Renal cortical epithelial cell (primary cell): Measurements from ENCODE around the gene UVSSA. TPM values are rescaled to one million over a fixed set of nuclear protein-coding genes. Genes with fewer than 3 reads are reported as not detected.
"Not testable (repeated sequence)": the region's sequence is repeated elsewhere in the genome, so short reads cannot be mapped to it uniquely, and the experiment has no call there.

Experiments
- DNase-seq: peaks from one replicate; pipeline ENCODE4 v3.0.0-alpha.2; 2011; ENCODE audit warnings: low read depth
- total RNA-seq: library from RNA; depleted of rRNA; stranded (reverse); fragments of >200 nt; gene quantifications from 2 replicates; pipeline ENCODE4 v1.2.3, GENCODE V29; 2014

The UVSSA gene
- total RNA-seq, 1 donor from 2014 or later, result 10.9 TPM

DNA sequence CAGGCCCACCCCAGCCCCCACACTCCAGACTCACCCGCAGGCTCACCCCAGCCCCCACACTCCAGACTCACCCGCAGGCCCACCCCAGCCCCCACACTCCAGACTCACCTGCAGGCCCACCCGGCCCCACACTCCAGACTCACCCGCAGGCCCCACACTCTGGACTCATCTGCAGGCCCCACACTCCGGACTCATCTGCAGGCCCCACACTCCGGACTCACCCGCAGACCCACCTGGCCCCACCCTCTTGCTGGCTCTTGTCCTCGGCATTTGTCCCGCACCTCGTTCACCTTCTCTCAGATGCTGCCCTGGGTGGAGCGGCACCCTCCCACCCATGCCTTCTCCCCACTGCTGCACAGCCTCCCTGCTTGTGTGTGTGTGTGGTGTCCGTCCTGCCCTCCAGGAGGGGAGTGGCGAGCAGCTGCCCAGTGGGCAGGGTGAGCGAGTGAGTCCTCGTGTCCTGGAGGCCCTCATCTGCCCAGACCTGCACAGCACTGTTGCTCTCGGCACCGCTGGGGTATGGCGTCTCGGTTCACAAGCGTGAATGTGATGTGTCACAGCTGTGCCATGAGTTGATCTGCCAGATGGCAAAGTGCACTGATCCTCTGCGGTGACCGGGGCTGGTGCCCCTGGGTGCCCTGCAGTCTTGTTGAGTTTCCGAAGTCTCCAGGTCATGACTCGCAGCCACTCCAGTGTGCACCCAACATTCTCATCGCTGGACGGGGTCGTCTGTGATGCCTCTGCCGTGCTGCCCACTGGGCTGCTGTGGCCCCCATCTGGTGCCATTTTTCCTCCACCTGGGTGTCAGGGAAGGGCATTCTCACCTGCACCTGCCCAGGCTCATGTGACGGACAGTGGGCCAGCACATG, 29.6 kb upstream of the UVSSA start:
- DNase-seq, result no peak

DNA sequence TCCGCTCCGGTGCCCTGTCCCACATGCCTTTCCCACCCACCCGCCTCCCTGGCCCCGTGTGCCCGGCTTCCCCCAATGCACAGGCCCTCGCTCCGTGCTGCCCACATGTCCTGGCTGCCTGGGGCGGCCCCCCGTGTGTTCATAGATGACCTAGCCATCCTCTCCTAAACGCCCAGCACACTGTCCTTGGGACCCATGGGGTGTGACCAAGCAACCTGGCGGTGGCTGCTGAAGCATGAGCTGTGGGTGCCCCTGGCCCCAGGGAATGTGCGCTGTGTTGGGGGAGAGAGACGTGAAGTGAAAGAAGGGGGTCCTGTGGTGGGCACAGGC, 29.0 kb upstream of the UVSSA start:
- no peak for DNase-seq

DNA sequence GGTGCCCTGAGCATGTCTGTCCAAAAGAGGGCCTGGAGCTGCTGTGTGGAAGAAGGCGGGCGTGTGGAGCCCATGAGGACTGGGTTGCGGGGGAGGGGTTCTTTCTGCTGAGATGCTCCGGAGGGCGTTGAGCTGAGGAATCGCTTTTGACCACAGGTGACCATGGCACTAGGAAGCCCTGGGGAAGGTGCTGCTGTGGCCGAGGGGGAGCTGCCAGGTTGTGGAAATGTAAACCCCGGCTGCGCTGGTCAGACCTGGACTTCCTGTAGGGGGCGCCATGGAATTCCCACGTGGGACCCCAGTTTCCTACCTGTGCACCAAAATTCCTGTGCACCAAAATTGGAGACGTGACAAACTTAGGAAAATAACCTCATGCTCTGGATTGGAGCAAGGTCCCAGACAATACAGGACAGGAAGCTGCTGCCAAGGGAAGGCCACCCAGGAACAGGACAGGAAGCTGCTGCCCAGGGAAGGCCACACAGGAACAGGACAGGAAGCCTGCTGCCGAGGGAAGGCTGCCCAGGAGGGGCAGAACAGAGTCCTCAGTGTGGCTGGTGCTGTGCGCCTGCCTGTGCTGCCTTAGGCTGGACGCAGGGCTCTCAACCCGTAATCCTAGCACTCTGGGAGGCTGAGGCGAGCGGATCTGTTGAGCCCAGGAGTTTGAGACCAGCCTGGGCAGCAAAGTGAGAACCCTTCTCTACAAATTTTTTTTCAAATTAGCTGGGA, 28.4 kb upstream of the UVSSA start:
- DNase-seq, result no peak

DNA sequence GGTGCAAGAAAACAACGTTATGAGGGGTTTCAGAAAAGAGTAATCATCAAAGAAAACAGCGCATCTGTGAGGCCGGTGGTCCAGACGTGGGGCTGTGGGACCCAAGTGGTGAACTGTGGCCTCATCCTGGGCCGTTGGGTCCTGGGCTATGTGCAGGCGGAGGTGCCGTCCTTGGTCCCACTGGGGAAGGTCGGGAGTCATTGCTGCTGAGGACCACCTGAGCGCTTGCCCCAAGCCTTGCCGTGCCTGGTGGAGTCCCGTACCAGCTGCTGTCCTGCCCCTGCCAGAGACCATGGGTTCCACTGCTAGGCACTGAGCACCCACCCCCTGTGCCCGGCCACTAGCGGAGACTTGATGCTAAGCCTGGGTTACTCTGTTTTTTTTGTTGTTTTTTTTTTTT, 25.5 kb upstream of the UVSSA start:
- DNase-seq, result no peak

DNA sequence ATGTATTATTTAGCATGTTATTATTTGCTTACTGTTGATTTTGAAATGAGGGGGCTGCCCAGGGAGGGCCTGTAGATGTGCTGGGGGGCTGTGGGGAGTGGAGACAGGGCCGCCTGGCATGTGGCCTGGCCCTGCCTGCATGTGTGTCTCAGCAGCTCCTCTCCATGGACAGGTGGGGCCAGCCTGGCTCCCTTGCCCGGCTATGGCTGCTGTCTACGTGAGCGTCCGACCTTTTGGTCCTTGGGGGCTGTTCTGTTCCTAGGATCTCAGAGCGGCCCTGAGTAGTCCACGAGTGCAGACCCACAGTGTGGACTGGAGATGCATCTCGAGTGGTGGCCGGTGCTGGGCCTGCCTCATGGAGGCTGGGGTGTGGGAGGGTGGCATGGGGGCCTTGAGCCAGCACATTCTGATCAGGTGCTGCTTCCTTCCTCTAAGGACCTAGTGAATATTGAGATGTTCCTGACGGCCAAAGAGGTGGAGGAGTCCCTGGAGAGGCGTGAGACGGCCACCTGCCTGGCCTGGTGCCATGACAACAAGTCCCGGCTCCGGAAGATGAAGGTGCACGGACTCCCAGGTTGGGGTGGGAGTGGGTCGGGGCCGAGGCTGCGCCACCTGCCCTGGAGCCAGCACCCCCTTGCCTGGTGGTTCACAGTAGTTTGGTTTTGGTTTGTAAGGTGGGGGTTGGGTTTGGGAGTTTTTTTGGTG, 24.9 kb upstream of the UVSSA start:
- no peak for DNase-seq

DNA sequence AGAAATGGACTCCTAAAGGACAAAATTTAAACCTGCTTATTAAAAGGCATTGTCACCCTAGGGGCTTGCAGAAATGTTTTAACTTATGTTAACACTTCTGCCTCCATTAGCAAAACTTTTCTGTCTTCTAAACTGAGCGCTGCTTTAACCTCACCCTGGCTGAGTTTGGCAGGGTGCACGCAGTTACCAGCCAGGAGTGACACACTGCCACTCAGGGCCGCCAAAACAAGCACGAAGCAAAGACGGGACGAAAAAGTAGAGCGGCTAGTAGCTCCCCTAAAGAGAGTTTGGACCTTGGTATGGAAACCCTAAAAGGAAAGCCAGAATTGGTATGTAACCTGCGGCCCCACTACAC, 23.8 kb upstream of the UVSSA start:
- no peak for DNase-seq

DNA sequence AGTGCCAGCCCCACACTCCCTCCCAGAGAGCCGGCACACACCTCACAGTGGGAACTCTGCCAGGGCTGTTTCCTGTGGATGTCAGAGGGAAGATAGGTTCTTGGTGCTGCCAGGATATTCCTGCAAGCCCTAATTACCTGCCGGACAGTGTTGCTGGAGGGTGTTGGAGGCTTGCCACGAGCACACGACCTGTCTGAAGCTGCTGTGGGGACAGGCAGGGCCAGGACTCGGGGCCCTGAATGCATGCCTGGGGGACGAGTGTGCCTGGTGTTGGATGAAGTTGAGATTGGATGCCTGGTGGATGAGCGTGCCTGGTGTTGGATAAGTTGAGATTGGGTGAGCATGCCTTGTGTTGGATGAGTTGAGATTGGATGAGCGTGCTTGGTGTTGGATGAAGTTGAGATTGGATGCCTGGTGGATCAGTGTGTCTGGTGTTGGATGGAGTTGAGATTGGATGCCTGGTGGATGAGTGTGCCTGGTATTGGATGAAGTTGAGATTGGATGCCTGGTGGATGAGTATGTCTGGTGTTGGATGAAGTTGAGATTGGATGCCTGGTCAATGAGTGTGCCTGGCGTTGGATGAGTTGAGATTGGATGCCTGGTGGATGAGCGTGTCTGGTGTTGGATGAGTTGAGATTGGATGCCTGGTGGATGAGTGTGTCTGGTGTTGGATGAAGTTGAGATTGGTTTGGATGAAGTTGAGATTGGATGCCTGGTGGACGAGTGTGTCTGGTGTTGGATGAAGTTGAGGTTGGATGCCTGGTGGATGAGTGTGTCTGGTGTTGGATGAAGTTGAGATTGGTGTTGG, 23.2 kb upstream of the UVSSA start:
- DNase-seq, result peak; percentile 79

DNA sequence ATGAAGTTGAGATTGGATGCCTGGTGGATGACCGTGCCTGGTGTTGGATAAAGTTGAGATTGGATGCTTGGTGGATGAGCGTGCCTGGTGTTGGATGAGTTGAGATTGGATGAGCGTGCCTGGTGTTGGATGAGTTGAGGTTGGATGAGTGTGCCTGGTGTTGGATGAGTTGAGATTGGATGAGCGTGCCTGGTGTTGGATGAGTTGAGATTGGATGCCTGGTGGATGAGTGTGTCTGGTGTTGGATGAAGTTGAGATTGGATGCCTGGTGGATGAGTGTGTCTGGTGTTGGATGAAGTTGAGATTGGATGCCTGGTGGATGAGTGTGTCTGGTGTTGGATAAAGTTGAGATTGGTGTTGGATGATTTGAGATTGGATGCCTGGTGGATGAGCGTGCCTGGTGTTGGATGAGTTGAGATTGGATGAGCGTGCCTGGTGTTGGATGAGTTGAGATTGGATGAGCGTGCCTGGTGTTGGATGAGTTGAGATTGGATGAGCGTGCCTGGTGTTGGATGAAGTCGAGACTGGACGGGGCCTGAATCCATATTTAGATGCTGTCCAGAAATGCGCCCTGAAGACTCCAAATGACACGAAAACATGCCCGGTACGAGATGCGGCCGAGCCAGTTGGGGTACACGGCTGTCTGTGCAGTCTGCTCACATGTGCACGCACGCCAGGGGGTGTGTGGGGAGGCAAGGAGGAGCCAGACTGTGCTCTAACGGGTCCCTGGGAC, 22.4 kb upstream of the UVSSA start:
- not testable (repeated sequence) for DNase-seq

DNA sequence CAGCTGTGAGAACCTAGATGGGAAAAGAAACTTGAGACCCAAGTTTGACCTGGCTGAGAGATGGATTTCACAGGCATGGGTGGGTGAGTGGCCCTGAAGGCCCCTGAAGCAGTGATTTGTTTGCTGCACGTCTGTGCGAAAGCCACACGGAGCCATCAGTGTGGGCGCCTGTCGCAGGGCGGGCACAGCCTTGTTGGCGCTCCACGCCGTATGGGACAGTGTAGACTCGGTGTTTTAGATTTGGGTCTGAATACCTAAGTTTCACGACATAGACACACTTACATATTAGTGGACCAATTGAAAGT, 21.9 kb upstream of the UVSSA start:
- no peak for DNase-seq

DNA sequence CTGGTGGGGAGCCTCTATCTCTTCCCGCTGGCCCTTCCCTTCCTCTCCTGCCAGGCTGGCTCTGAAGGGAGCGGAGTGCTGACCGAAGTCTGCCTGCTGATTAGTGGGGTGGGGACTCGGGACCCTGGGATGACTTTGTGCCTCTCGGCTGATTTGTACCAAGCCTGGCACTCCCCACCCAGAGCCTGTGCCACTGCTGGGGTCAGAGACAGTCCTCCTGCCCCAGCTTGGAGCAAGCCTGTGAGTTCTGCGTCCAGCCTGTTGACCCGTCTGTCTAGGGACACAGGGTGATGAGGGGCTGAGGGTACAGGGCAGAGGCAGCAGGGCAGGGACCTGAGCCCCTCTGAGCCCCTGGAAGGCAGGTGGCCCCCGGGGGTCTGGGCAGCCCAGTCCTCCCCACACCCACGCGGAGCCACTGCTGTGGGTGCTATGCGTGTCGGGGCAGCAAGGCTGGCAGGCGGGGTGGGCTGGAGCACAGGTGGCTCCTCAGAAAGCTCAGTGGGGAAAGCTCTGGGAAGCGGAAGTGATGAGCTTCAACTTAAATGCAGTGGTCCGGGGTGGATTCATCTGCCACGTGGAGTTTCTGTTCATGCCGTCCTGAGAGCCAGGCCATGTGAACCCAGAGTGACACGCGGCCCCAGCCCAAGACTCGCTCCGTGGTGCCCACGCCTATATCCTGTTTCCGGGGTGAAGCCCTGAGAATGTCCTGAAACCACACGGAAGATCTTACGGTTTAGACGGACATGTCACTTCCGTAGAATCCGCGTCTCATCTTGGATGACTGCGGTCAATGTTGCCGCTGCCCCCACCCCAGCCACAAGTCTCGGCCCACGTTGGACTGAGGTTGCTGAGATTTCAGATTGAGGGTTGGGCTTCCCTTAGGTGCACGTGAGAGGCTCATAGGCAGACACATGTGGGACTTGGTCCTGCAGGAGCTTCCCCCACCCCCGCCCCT, 21.1 kb upstream of the UVSSA start:
- DNase-seq, result no peak

DNA sequence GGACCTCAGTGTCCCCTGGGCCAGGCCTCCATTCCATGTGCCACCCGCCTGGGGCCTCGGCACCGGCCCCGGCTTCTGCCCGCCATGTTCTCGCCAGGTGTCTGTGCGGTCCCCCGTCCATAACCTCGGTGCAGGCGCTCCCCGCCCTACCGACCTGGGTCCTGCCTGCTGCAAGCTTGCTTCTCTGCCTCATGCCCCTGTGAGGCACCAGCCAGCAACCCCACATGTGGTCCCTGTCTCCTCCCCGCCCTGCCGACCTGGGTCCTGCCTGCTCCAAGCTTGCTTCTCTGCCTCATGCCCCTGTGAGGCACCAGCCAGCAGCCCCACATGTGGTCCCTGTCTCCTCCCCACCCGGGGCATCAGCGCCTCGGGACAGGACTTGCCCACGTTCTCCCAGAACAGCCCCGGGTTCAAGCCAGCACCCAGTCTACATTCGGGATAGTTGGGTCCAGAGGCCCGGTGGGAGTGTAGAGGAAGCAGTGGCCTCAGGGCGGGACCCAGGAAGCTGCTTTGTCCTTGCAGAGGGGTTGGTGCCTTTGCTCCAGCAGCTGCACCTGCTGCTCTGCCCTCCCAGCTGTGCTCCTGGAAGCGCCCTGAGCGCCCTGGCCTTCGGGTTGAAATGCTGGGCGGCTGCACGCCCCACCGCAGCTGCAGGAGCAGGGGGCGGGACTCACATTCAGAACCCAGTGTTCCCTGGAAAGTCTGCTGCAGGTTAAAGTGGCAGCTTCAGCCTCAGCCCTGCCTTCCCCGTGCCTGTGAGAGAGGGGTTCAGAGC, 20.1 kb upstream of the UVSSA start:
- no peak for DNase-seq

DNA sequence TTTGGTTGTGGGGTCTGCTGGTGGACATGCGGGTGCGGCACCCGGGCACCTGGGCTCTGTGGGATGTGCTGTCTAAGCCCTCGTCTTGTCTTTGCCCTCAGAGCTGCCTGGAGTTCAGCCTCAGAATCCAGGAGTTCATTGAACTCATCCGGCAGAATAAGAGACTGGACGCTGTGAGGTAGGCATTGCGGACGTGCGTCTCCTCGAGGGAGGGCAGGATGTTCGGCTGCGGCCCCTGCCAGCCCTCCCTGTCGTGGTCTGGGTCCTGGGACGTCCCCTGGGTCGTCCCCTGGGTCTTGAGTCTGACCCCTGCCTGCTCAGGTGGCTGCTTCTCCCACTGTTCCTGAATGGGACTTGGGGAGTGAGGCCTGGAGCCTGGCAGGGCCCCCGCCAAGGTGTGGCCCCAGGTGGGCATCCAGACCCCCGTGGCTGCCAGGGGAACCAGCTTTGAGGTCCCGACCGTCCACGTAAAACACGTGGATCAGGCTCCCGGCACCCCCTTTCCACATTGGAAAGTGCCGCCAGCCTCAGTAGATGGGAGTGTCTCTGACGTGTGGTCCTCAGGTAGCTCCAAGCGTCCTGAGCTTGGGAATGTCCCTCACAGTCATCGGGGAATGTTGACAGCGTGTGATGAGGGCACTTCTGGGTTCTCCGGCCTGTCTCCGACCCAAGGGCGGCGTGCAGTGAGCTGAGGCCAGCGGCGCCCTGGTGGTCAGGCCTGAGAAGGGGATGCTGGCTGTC, 19.3 kb upstream of the UVSSA start:
- DNase-seq, result no peak

DNA sequence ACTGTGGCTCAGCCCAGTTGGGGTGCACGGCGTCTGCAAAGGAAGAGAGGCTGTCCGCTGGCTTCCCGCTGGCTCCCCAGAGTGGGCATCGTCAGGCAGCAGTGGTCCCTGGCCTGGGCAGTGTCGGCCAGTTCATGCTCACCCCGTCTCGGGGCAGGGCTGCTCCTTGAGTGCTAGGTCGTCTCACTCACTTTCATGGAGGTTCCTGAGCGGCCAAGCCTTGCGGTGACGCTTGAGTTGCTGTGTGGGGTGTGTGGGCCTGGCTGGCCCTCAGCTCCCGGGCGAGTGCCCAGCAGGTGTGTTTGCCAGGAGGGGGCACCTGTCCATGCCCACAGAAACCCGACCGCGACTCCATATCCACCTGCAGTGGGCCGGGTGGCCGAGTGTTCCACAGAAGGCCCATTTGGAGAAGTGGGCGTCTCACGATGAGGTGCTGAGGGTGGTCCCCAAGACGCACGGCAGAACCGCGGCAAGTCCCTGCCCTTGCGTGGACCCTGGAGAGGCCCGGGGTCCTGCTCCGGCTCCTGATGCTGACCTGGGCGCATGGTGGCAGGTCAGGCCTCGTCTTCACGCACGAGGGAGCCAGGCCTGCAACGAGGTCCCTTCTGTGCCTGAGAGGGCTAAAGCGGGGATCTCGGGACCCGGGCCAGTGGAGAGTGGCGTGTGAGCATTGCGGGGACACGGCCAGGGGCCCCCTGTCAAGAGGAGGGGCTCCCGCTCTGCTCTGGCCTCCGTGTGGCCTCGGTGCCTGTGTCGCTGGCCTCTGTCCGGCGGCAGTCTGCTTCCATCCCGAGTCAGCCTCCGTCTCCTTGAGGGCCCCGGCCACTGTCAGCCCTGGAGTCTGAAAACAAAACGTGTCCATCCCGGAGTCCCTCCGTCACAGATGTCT, 18.5 kb upstream of the UVSSA start:
- DNase-seq, result no peak

DNA sequence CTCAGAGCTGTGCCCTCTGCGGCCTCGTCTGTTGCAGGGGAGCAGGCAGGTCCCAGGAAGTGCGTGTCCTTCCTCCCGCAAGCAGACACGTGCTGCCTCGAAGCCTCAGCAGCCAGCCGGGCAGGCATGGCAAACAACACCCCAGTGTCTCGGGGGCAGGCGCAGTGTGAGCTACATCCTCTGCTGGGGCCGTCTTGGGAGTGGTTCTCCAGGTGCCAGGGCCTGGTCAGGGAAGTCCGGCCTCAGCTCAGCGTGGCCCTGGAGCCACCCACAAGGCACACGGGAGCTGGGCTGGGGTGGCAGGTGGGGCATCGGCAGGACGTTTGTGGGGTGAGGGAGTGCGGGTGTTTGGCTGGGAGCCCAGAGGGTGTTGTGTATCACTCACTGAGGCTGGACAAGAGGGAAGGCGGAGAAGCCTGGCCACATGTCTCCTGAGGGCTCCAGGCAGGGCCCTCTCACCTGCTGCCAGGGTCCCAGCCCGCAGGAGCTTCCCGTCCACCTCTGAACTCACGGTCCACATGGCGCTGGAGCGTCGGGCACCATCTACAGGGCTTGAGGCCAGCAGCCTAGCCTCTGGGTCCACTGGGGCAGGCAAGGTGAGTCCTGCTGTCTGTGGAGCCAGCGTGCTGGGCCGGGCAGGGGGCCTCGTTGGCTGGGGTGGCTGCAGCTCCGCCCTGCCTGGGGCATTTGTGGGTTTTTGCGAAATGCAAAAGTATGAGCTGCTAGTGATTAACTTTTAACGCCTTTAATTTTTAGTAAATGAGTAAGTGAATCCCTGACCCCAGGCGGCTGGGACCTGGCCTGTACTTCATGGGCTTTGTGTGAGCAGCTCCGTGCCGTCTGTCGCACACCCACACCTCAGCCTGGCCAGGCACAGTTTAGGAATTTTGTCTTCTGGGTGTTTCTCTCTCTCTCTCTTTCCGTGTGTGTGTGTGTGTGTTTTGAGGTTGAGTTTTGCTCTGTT, 17.3 kb upstream of the UVSSA start:
- DNase-seq, result peak; percentile 98

DNA sequence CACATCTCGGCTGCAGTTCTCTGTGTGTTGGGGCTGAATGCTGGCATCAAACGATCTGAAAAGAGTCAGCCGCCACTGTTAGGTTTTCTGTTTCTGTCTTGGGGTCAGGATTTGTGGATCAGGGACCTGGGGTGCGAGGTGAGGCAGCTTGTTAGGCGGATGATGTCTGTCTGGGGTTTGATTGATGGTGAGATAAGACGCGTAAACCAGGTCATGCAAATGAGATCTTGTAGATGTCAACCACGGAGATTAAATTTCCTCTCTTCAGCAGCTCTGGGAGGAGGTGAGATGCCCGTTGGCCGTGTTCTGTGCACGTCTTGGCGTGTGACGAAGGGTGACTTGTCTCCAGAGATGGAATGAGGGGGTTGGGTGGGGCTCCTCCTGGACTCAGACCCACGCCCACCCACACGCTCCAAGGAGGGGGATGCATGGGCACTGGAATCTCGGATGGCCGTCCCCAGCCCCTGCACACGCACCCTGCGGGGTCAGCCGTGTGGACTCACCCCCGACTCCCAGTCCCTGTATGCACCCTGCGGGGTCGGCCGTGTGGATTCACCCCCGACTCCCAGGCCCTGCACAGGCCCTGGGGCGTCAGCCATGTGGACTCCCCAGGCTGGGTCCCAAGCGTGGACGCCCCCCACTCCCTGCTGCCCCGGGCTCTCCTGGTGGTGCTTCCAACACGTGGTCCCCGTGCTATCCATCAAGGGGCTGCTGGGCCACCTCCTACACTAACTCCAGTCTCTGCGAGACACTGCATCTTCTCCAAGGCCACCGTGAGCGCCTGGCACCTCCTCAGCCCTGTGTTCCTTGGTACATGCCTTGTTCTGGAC, 16.0 kb upstream of the UVSSA start:
- DNase-seq, result no peak
